Neural progenitor cell (in vitro differentiated cells): Measurements from ENCODE around the gene SCNN1B. TPM values are rescaled to one million over a fixed set of nuclear protein-coding genes. Genes with fewer than 3 reads are reported as not detected.

Source experiments
- DNase-seq: peaks from one replicate; pipeline ENCODE4 v3.0.0-alpha.2; 2016; ENCODE audit warnings: low spot score
- H2AFZ ChIP-seq: fragments of 200-600 bp; sonication (generic); replicated peaks from 2 replicates; pipeline ENCODE4 v1.6.1; 2016; ENCODE audit warnings: antibody characterized with exemption
- H3F3A ChIP-seq: fragments of 200-600 bp; sonication (generic); 2 replicates; pipeline ENCODE4 v1.6.1; 2016; ENCODE audit warnings: antibody characterized with exemption, low read depth
- H3K27ac ChIP-seq: fragments of 200-600 bp; sonication (generic); 2 replicates; pipeline ENCODE4 v1.5.1; 2016; ENCODE audit warnings: mild to moderate bottlenecking
- H3K27me3 ChIP-seq: fragments of 200-600 bp; sonication (generic); 2 replicates; pipeline ENCODE4 v1.6.1; 2016; ENCODE audit warnings: mild to moderate bottlenecking, moderate library complexity
- H3K36me3 ChIP-seq: fragments of 200-600 bp; sonication (generic); 2 replicates; pipeline ENCODE4 v1.5.1; 2016
- H3K4me1 ChIP-seq: fragments of 200-600 bp; sonication (generic); 2 replicates; pipeline ENCODE4 v1.6.1; 2016; ENCODE audit warnings: mixed run types
- H3K4me2 ChIP-seq: fragments of 200-600 bp; sonication (generic); 2 replicates; pipeline ENCODE4 v1.6.1; 2016
- H3K4me3 ChIP-seq: fragments of 200-600 bp; sonication (generic); 2 replicates; pipeline ENCODE4 v1.5.1; 2016
- H3K79me2 ChIP-seq: fragments of 200-600 bp; sonication (generic); 2 replicates; pipeline ENCODE4 v1.6.1; 2016; ENCODE audit warnings: low read depth
- H3K9ac ChIP-seq: fragments of 200-600 bp; sonication (generic); 2 replicates; pipeline ENCODE4 v1.6.1; 2016
- H3K9me3 ChIP-seq: fragments of 200-600 bp; sonication (generic); 2 replicates; pipeline ENCODE4 v1.5.1; 2016; ENCODE audit warnings: low read depth
- H4K20me1 ChIP-seq: fragments of 200-600 bp; sonication (generic); 2 replicates; pipeline ENCODE4 v1.6.1; 2016; ENCODE audit warnings: low read depth
- H3K27ac Mint-ChIP-seq: 3 replicates; pipeline ENCODE4 v1.8.0; 2021; ENCODE audit warnings: mixed read lengths
- H3K27me3 Mint-ChIP-seq: 2 replicates; pipeline ENCODE4 v1.8.0; 2022; ENCODE audit warnings: low read depth, mild to moderate bottlenecking, inconsistent platforms, moderate library complexity, mixed read lengths; ENCODE audit not compliant: insufficient read depth
- H3K36me3 Mint-ChIP-seq: 3 replicates; pipeline ENCODE4 v1.8.0; 2021; ENCODE audit warnings: mixed read lengths
- H3K4me1 Mint-ChIP-seq: 3 replicates; pipeline ENCODE4 v1.8.0; 2021; ENCODE audit warnings: mixed read lengths
- H3K4me3 Mint-ChIP-seq: 3 replicates; pipeline ENCODE4 v1.8.0; 2021; ENCODE audit warnings: mild to moderate bottlenecking, moderate library complexity, mixed read lengths
- H3K9me3 Mint-ChIP-seq: 3 replicates; pipeline ENCODE4 v1.8.0; 2020; ENCODE audit warnings: mixed read lengths
- CTCF ChIP-seq: fragments of 200-600 bp; sonication (generic); IDR thresholded peaks from 2 replicates; pipeline ENCODE4 v1.5.1; 2017; ENCODE audit warnings: antibody characterized with exemption, mild to moderate bottlenecking
- EZH2 ChIP-seq: fragments of 200-600 bp; sonication (generic); IDR thresholded peaks from 2 replicates; pipeline ENCODE4 v1.6.1; 2017; ENCODE audit warnings: antibody characterized with exemption, mild to moderate bottlenecking, moderate library complexity
- EZH2phosphoT487 ChIP-seq: fragments of 200-600 bp; sonication (generic); IDR thresholded peaks from 2 replicates; pipeline ENCODE4 v1.6.1; 2017; ENCODE audit warnings: antibody characterized with exemption
- total RNA-seq: library from RNA; depleted of rRNA; stranded (reverse); fragments of >200 nt; gene quantifications from 2 replicates; pipeline ENCODE4 v1.2.3, GENCODE V29; 2015; ENCODE audit warnings: low replicate concordance

The SCNN1B gene
- total RNA-seq, 1 donor from 2014 or later = not detected

- Mint-ChIP-seq H3K9me3 (no peaks in the 10 kb centered on the region), H3K27me3 (peaks cover 6% of the 10 kb centered on the region), H3K4me1 (no peaks in the 10 kb centered on the region), H3K36me3 (peaks cover 22% of the 10 kb centered on the region), H3K27ac (no peak overlapping the region), H3K4me3 (no peak overlapping the region)
- H3K27me3 ChIP-seq = no peaks in the 10 kb centered on the region
- H3K27ac ChIP-seq = no peak overlapping the region
- no peaks in the 10 kb centered on the region for H4K20me1 ChIP-seq
- no peaks in the 10 kb centered on the region for H3F3A ChIP-seq
- H3K36me3 ChIP-seq = no peaks in the 10 kb centered on the region
- no peak overlapping the region for H3K9ac ChIP-seq
- H2AFZ ChIP-seq = no peak overlapping the region
- no peaks in the 10 kb centered on the region for H3K4me1 ChIP-seq
- H3K4me2 ChIP-seq = no peak overlapping the region
- no peak for DNase-seq
- H3K4me3 ChIP-seq = no peak overlapping the region
- H3K9me3 ChIP-seq = no peaks in the 10 kb centered on the region
- TF ChIP-seq CTCF (no peak), EZH2phosphoT487 (no peak), EZH2 (no peak)
- H3K79me2 ChIP-seq = no peaks in the 10 kb centered on the region
Measured at GRCh38 chr16:23428351-23428750, 126.2 kb downstream of the SCNN1B start.

Other genes starting within 250 kb of the SCNN1B start
- gene USP31, start 152.8 kb upstream of the SCNN1B start, total RNA-seq = 7.8 and 9.0 TPM in 2 replicates
- not detected in 2 replicates for gene SCNN1G, start 119.6 kb upstream of the SCNN1B start, total RNA-seq
- 19.1 and 21.6 TPM in 2 replicates for gene COG7, start 150.9 kb downstream of the SCNN1B start, total RNA-seq
- 139 and 180 TPM in 2 replicates for gene GGA2, start 208.2 kb downstream of the SCNN1B start, total RNA-seq